HG02852 (cell line): ENCODE measurements around the gene ZNF474.

ENCODE experiments used
- ATAC-seq: cut with Tn5 transposase; IDR thresholded peaks from one replicate; pipeline ENCODE4 v1.9.1; 2021; ENCODE audit warnings: mild to moderate bottlenecking, moderate library complexity; ENCODE audit not compliant: unreplicated experiment

Gene ZNF474

GRCh38 chr5:122118356-122118948 is 10.9 kb upstream of the ZNF474 start:
- no peak for ATAC-seq

- no peak for ATAC-seq
Observed at GRCh38 chr5:122119205-122119604, 10.1 kb upstream of the ZNF474 start.

GRCh38 chr5:122120493-122120892 is 8.9 kb upstream of the ZNF474 start:
- ATAC-seq: no peak

- no peak for ATAC-seq
Observed at GRCh38 chr5:122120957-122121356, 8.4 kb upstream of the ZNF474 start.

GRCh38 chr5:122121479-122122465 is 7.6 kb upstream of the ZNF474 start:
- ATAC-seq: no peak

- no peak for ATAC-seq
Observed at GRCh38 chr5:122124766-122125165, 4.6 kb upstream of the ZNF474 start.

- no peak for ATAC-seq
Observed at GRCh38 chr5:122126177-122126755, 3.1 kb upstream of the ZNF474 start.

GRCh38 chr5:122126756-122127321 is 2.5 kb upstream of the ZNF474 start:
- no peak for ATAC-seq

GRCh38 chr5:122130152-122130551 is 806 bp downstream of the ZNF474 start:
- no peak for ATAC-seq

GRCh38 chr5:122137702-122138101 is 8.4 kb downstream of the ZNF474 start:
- ATAC-seq: no peak

- ATAC-seq: no peak
Observed at GRCh38 chr5:122138356-122138755, 9.0 kb downstream of the ZNF474 start.

- no peak for ATAC-seq
Observed at GRCh38 chr5:122140900-122141299, 11.6 kb downstream of the ZNF474 start.

GRCh38 chr5:122141751-122142150 is 12.4 kb downstream of the ZNF474 start:
- no peak for ATAC-seq

GRCh38 chr5:122142480-122143164 is 13.3 kb downstream of the ZNF474 start:
- no peak for ATAC-seq

- ATAC-seq: no peak
Observed at GRCh38 chr5:122144236-122144635, 14.9 kb downstream of the ZNF474 start.

- ATAC-seq: no peak
Observed at GRCh38 chr5:122145906-122146305, 16.6 kb downstream of the ZNF474 start.

GRCh38 chr5:122149321-122150090 is 20.2 kb downstream of the ZNF474 start:
- no peak for ATAC-seq

GRCh38 chr5:122150215-122150614 is 20.9 kb downstream of the ZNF474 start:
- ATAC-seq: no peak

- ATAC-seq: no peak
Observed at GRCh38 chr5:122151640-122152039, 22.3 kb downstream of the ZNF474 start.

GRCh38 chr5:122152266-122152900 is 23.0 kb downstream of the ZNF474 start:
- no peak for ATAC-seq
